Measurements from ENCODE around the gene GBP6.
A peak's percentile ranks its signal among the peaks of the same experiment; 100 is the strongest.
"Not testable (repeated sequence)": the region's sequence is repeated elsewhere in the genome, so short reads cannot be mapped to it uniquely, and the experiment has no call there.

Gene GBP6, protein sequence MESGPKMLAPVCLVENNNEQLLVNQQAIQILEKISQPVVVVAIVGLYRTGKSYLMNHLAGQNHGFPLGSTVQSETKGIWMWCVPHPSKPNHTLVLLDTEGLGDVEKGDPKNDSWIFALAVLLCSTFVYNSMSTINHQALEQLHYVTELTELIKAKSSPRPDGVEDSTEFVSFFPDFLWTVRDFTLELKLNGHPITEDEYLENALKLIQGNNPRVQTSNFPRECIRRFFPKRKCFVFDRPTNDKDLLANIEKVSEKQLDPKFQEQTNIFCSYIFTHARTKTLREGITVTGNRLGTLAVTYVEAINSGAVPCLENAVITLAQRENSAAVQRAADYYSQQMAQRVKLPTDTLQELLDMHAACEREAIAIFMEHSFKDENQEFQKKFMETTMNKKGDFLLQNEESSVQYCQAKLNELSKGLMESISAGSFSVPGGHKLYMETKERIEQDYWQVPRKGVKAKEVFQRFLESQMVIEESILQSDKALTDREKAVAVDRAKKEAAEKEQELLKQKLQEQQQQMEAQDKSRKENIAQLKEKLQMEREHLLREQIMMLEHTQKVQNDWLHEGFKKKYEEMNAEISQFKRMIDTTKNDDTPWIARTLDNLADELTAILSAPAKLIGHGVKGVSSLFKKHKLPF

DNA sequence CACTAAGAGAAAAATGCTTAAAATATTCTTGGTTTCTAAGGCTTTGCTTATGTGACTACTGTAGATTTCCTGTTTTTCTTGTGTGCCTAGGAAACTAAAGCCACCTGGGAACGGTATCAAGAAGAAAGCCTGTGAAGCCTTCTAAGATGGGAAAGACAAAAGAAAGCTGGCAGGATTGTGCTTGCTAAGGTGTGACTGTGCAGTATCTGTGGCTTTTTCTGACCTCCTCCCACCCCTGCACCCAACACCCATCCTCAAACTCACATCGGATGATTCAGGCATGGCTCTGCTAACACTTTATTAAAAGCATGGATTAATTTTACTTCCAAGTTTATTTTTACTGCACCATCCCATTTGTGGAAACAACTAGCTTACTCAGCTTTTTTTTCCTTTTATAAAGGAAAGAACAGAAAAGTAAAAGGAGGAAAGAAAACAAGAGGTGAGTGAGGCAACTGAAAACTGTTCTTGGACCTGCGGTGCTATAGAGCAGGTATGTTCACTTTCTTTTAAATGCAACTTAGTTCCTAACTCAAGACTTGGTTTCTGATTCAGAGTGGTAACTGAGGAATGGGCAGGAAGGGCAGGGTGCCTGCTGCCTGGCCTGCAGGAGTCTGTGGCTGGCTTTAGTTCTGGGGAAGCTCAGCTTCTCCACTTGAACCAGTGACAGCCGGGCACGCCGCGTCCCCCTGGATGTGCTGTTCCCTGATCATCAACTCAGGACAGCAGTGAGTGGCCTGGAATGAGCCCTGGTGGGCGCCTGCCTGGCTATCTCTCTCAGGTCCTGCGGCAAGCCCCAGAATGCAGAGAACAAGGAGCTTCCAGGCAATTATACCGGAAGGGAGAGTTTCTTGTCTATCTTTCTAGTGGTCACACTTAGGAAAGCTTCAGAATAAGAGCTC, at the start of gene GBP6:
GBP6 (plus strand) TSS at position 422 of the 899 bp plus-strand sequence. CDS start 4,493 bp downstream, outside the sequence.
- in situ Hi-C loops (cut with MboI; ENCODE audit: low sequenced_read_pairs): no loop called here
- Histone ChIP-seq H3K4me3 (no peak within 1 kb of the TSS), H3K36me3 (replicated peaks) (no peaks in the 10 kb centered on the region), H3K4me1 (no peaks in the 10 kb centered on the region), H3K27me3 (ENCODE audit: low read depth) (peaks cover 2% of the 10 kb centered on the region; the same call in 1 of the 2 replicates), H3K9me3 (no peaks in the 10 kb centered on the region)
- no peak for DNase-seq (ENCODE audit: low spot score in 2 of 2)

DNA sequence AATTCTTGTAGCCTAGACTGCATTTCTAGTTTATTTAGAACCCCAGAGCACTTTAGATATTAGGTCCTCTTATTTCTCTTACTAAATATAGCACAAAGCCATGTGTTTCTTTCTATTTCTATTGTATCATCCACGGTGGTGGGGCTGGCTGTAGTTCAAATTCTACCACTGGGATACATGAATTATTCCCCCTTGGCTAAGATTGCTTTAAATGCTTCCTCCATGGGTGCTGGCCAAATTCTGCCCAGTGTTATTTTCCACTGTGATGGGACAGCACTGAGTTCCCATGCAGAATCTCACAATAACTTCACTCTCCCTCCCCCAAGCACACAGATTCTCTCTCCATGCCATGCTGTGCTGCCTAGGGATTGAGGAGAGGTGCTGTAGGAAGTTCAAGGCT, 41.5 kb upstream of the GBP6 start:
- Histone ChIP-seq H3K4me1 (no peaks in the 10 kb centered on the region), H3K27me3 (ENCODE audit: low read depth) (no peaks in the 10 kb centered on the region; the same call in 1 of the 2 replicates), H3K9me3 (no peaks in the 10 kb centered on the region), H3K4me3 (no peak overlapping the region), H3K36me3 (replicated peaks) (no peaks in the 10 kb centered on the region)
- in situ Hi-C loops (cut with MboI; ENCODE audit: low sequenced_read_pairs): no loop called here
- no peak for DNase-seq (ENCODE audit: low spot score in 2 of 2)

DNA sequence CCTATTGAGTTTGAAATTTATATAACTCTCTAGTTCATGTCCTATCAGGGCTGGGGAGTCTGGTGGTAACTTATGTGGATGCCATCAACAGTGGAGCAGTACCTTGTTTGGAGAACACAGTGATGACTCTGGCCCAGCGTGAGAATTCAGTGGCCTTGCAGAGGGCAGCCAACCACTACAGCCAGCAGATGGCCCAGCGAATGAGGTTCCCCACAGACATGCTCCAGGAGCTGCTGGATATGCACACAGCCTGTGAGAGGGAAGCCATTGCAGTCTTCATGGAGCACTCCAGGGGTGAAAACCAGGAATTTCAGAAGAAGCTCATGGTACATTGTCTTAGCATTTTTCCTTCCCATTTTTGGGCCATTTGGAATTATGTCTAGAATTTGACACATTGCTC, 32.0 kb upstream of the GBP6 start:
- in situ Hi-C loops (cut with MboI; ENCODE audit: low sequenced_read_pairs): no loop called here
- H3K4me3 ChIP-seq: no peak overlapping the region
- no peak for DNase-seq (ENCODE audit: low spot score in 2 of 2)
- no peaks in the 10 kb centered on the region for H3K27me3 ChIP-seq (ENCODE audit: low read depth)
- no peaks in the 10 kb centered on the region for H3K9me3 ChIP-seq
- H3K4me1 ChIP-seq: no peaks in the 10 kb centered on the region
- no peaks in the 10 kb centered on the region for H3K36me3 ChIP-seq (replicated peaks)

DNA sequence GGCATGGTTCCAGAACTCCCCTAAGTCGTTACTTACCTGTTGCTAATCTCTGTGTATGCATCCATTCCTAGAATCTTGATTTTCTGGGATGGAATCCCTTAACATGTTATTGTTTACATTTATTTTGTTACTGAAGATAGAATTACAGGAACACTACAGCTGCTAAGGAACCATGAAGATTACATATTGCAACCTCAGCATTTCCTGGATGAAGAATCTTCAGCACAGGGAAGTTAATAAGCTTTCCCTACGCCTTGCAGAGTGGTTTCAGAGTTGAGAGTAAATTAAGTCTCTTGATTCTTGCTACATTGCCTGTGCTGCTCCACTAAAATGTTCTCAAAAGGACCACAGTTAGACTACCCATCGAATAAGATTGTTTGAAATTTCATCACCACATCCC, 31.4 kb upstream of the GBP6 start:
- Histone ChIP-seq H3K4me1 (no peaks in the 10 kb centered on the region), H3K4me3 (no peak overlapping the region), H3K36me3 (replicated peaks) (no peaks in the 10 kb centered on the region), H3K9me3 (no peaks in the 10 kb centered on the region), H3K27me3 (ENCODE audit: low read depth) (no peaks in the 10 kb centered on the region)
- in situ Hi-C loops (cut with MboI; ENCODE audit: low sequenced_read_pairs): no loop called here
- no peak for DNase-seq (ENCODE audit: low spot score in 2 of 2)

DNA sequence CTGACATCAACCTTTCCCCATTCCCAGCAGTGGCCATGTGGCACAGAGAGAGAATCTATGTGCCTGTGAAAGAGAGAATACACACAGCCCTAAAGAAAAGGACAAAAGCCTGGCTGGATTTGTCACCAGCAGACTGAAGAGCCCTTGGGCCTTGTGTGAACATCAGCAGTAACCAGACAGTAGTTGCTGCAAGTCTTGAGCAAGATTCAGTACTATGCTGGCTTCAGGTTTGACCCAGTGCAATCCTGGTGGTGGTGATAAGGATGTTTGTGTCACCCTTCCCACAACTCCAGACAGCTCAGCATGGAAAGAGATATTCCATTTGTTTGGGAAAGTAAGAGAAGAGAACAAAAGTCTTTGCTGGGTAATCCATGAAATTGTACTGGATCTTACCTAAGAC, 28.4 kb upstream of the GBP6 start:
- Histone ChIP-seq H3K4me1 (no peaks in the 10 kb centered on the region), H3K9me3 (no peaks in the 10 kb centered on the region), H3K4me3 (no peak overlapping the region), H3K36me3 (replicated peaks) (no peaks in the 10 kb centered on the region), H3K27me3 (ENCODE audit: low read depth) (no peaks in the 10 kb centered on the region; the same call in none of the 2 replicates)
- no peak for DNase-seq (ENCODE audit: low spot score in 2 of 2)
- in situ Hi-C loops (cut with MboI; ENCODE audit: low sequenced_read_pairs): no loop called here

DNA sequence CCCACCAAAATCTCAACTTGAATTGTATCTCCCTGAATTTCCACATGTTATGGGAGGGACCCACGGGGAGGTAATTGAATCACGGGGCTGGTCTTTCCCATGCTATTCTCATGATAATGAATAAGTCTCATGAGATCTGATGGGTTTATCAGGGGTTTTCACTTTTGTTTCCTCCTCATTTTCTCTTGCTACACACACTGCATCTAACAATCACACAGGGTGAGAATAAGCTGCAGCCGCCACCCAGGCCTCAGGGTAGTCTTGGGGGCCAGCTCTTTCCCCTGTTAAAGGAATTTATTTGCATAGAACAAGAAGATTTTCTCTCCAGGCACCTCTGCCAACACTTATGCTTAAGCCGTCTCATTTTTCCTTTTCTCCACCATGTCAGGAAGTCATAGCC, 26.0 kb upstream of the GBP6 start:
- Histone ChIP-seq H3K4me1 (no peaks in the 10 kb centered on the region), H3K36me3 (replicated peaks) (no peaks in the 10 kb centered on the region), H3K9me3 (no peaks in the 10 kb centered on the region), H3K27me3 (ENCODE audit: low read depth) (no peaks in the 10 kb centered on the region; the same call in none of the 2 replicates), H3K4me3 (no peak overlapping the region)
- no peak for DNase-seq (ENCODE audit: low spot score in 2 of 2)
- in situ Hi-C loops (cut with MboI; ENCODE audit: low sequenced_read_pairs): no loop called here

DNA sequence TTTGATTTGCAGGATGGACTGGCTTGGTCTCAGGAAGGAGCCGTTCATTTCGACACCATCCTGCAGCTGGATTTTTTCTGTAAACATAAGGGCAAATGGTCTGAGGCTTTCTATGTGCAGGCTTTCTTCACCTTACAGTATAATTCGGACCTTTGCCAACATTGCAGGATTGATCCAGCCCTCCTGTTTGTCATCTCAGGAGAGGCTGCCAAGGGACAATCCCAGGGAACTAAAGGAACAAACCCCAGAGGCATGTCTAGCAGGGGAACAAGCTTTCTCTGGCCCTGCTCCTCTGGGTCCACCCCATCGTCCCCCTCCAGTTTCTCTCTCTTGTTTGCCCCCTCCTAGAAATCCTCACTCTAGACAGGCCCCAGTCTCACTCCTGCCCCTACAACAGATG, 24.8 kb upstream of the GBP6 start:
- no peak for DNase-seq (ENCODE audit: low spot score in 2 of 2)
- Histone ChIP-seq H3K27me3 (ENCODE audit: low read depth) (no peaks in the 10 kb centered on the region; the same call in none of the 2 replicates), H3K4me3 (no peak overlapping the region), H3K9me3 (no peaks in the 10 kb centered on the region), H3K4me1 (no peaks in the 10 kb centered on the region), H3K36me3 (replicated peaks) (no peaks in the 10 kb centered on the region)
- in situ Hi-C loops (cut with MboI; ENCODE audit: low sequenced_read_pairs): no loop called here

DNA sequence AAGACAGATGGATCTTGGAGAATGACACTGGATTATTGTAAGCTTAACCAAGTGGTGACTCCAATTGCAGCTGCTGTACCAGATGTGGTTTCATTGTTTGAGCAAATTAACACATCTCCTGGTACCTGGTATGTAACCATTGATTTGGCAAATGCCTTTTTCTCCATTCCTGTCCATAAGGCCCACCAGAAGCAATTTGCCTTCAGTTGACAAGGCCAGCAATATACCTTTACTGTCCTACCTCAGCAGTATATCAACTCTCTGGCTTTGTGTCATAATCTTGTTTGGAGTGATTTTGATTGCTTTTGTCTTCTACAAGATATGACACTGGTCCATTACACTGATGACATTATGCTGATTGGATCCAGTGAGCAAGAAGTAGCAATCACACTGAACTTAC, 18.4 kb upstream of the GBP6 start:
- H3K27me3 ChIP-seq (ENCODE audit: low read depth); H3K9me3 ChIP-seq; H3K4me3 ChIP-seq; DNase-seq (ENCODE audit: low spot score in 2 of 2); H3K36me3 ChIP-seq (replicated peaks); H3K4me1 ChIP-seq; in situ Hi-C loops (cut with MboI; ENCODE audit: low sequenced_read_pairs): not testable (repeated sequence)

DNA sequence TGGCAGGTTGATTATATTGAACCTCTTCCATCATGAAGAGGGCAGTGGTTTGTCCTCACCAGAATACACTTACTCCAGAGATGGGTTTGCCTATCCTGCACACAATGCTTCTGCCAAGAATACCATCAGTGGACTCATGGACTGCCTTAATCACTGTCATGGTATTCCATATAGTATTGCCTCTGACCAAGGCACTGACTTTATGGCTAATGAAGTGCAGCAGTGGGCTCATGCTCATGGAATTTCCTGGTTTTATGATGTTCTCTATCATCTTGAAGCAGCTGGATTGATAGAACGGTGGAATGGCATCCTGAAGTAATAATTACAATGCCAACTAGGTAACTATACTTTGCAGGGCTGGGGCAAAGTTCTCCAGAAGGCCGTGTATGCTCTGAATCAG, 16.6 kb upstream of the GBP6 start:
- H3K4me1 ChIP-seq: peaks cover 7% of the 10 kb centered on the region
- DNase-seq (ENCODE audit: low spot score in 2 of 2): no peak
- in situ Hi-C loops (cut with MboI; ENCODE audit: low sequenced_read_pairs): no loop called here

DNA sequence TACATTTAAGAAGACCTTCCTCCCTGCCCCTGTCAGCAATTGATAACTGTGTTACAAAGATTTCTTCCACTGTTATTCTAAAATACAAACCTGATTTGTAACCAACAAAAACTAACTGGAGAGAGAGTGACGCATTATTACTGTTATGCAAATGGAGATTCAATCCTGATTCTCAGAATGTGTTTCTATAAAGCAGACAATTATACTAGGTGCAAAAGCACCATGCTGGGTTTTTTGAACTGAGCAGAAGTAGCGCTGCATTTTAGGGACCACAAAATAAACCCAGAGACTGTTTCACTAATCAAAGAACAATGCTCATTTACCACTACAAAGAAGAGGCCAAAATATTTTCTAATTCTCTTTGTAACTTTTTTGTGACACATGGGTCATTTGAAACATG, 13.6 kb upstream of the GBP6 start:
- no peaks in the 10 kb centered on the region for H3K36me3 ChIP-seq (replicated peaks)
- H3K4me1 ChIP-seq: peaks cover 7% of the 10 kb centered on the region
- in situ Hi-C loops (cut with MboI; ENCODE audit: low sequenced_read_pairs): no loop called here
- DNase-seq (ENCODE audit: low spot score in 2 of 2): peak in 1 of 2 experiments; percentile 78
- H3K9me3 ChIP-seq: no peaks in the 10 kb centered on the region
- H3K4me3 ChIP-seq: no peak overlapping the region
- peaks cover 5% of the 10 kb centered on the region; the same call in 1 of the 2 replicates for H3K27me3 ChIP-seq (ENCODE audit: low read depth)

More for the DNA sequence above, 16.6 kb upstream of the GBP6 start:
- Histone ChIP-seq H3K9me3 (no peaks in the 10 kb centered on the region), H3K36me3 (replicated peaks) (no peaks in the 10 kb centered on the region), H3K27me3 (ENCODE audit: low read depth) (peaks cover 5% of the 10 kb centered on the region; the same call in 1 of the 2 replicates), H3K4me3 (no peak overlapping the region)

DNA sequence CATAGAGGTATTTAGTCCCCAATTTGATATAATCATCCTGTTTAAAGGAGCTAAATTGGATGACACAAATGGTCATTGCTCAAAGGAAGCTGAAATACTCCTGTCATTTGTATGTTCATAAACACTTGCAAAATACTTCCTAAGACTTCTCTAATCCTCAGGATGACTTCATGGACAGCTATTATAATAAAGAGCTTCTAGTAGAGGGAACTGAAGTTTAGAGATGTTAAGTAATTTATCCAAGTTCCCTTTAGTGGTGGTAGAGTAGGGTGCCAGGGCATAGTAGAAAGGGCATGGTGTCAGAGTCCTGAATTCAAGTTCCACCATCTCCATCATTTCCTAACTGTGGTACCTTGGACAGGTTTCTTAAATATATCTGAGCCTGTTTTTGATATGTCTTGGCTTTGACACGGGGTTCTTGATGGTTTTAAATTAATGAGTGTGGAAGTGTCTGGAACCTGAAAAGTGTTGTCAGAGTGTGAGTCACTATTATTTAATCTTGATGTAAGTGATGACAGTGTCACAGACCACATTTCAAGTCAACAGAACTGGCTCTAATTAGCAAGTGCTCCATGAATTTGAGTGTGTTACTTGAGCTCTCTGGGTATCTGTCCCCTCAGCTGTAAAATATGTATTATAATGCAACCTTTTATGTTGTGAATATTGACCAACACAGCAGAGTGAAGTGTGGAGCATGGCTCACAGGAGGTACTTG, 12.1 kb upstream of the GBP6 start:
- Histone ChIP-seq H3K4me3 (no peak overlapping the region), H3K27me3 (ENCODE audit: low read depth) (peaks cover 5% of the 10 kb centered on the region; the same call in 1 of the 2 replicates), H3K9me3 (no peaks in the 10 kb centered on the region), H3K36me3 (replicated peaks) (no peaks in the 10 kb centered on the region), H3K4me1 (peaks cover 7% of the 10 kb centered on the region)
- no peak for DNase-seq (ENCODE audit: low spot score in 2 of 2)
- in situ Hi-C loops (cut with MboI; ENCODE audit: low sequenced_read_pairs): no loop called here

DNA sequence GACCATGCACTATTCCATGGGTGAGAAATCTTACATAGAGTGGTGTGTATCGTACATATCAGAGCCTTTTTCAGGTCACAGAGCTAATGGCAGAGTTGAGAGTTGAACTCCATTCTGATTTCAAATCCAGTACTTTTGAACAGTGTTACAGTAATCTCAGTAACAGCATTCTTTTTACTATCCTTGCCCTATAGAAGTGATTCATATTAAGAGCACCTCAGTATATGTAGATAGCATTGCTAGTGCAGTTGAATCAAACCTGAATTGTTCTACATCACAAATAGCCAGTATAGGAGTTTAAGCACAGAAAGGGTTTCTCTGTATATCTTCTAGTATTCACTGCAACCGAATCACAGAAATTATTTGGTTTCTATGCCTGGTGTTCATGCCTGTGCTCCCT, 11.4 kb upstream of the GBP6 start:
- Histone ChIP-seq H3K4me1 (peaks cover 7% of the 10 kb centered on the region), H3K9me3 (no peaks in the 10 kb centered on the region), H3K27me3 (ENCODE audit: low read depth) (peaks cover 5% of the 10 kb centered on the region; the same call in 1 of the 2 replicates), H3K36me3 (replicated peaks) (no peaks in the 10 kb centered on the region), H3K4me3 (no peak overlapping the region)
- in situ Hi-C loops (cut with MboI; ENCODE audit: low sequenced_read_pairs): no loop called here
- DNase-seq (ENCODE audit: low spot score in 2 of 2): no peak

DNA sequence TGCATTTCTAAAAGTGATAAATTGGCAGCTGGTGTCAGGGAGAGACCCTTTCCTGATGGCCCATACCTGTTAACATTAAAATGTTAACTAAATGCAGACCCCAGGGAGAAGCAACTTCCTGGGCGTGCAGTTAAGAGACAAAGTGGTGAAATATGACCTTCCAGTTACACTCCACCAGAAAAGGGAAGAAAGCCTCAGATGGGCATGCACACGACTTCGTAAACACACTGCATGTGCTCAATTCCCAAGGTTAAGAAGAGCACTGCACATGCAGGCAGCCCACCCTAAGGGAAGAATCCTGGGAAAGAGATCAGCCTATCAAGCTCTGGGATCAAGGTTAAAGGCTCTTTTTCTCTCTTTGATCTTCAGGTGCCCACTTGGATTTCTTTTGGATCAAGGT, 9.7 kb upstream of the GBP6 start:
- Histone ChIP-seq H3K36me3 (replicated peaks) (no peaks in the 10 kb centered on the region), H3K4me3 (no peak overlapping the region), H3K27me3 (ENCODE audit: low read depth) (peaks cover 8% of the 10 kb centered on the region; the same call in 1 of the 2 replicates), H3K4me1 (peaks cover 7% of the 10 kb centered on the region), H3K9me3 (no peaks in the 10 kb centered on the region)
- in situ Hi-C loops (cut with MboI; ENCODE audit: low sequenced_read_pairs): no loop called here
- DNase-seq (ENCODE audit: low spot score in 2 of 2): no peak
